ENCODE results near the gene ZMYM4.
"Not testable (repeated sequence)": the region's sequence is repeated elsewhere in the genome, so short reads cannot be mapped to it uniquely, and the experiment has no call there.

The ZMYM4 gene

GRCh38 chr1:35460796-35461195, 192.3 kb downstream of the ZMYM4 start:
- no peak for DNase-seq (ENCODE audit: low read depth)
- TF ChIP-seq CTCF (conservative IDR thresholded peaks at IDR 0.05; ENCODE audit: low read depth, low read length) = no peak

GRCh38 chr1:35461966-35462651, 193.6 kb downstream of the ZMYM4 start:
- no peak for TF ChIP-seq CTCF (conservative IDR thresholded peaks at IDR 0.05; ENCODE audit: low read depth, low read length)
- no peak for DNase-seq (ENCODE audit: low read depth)
- H3K4me3 ChIP-seq (ENCODE audit: low read length) = no peak overlapping the region

More at GRCh38 chr1:35460796-35461195, 192.3 kb downstream of the ZMYM4 start:
- H3K4me3 ChIP-seq (ENCODE audit: low read length) = no peak overlapping the region

GRCh38 chr1:35463232-35463631, 194.7 kb downstream of the ZMYM4 start:
- H3K4me3 ChIP-seq (ENCODE audit: low read length) = no peak overlapping the region
- TF ChIP-seq CTCF (conservative IDR thresholded peaks at IDR 0.05; ENCODE audit: low read depth, low read length) = no peak
- no peak for DNase-seq (ENCODE audit: low read depth)

GRCh38 chr1:35463749-35464148, 195.2 kb downstream of the ZMYM4 start:
- not testable (repeated sequence) for DNase-seq (ENCODE audit: low read depth); H3K4me3 ChIP-seq (ENCODE audit: low read length)

- H3K4me3 ChIP-seq (ENCODE audit: low read length) = no peak overlapping the region
- DNase-seq (ENCODE audit: low read depth) = no peak
- no peak for TF ChIP-seq CTCF (conservative IDR thresholded peaks at IDR 0.05; ENCODE audit: low read depth, low read length)
Measured at GRCh38 chr1:35466120-35466519, 197.6 kb downstream of the ZMYM4 start.

- no peak for TF ChIP-seq CTCF (conservative IDR thresholded peaks at IDR 0.05; ENCODE audit: low read depth, low read length)
- no peak overlapping the region for H3K4me3 ChIP-seq (ENCODE audit: low read length)
- no peak for DNase-seq (ENCODE audit: low read depth)
Measured at GRCh38 chr1:35470977-35471613, 202.6 kb downstream of the ZMYM4 start.

All from retinal pigment epithelial cell (primary cell).